Smooth muscle cell of the brain vasculature (primary cell): ENCODE data around the gene GPR137B.

ENCODE experiments used
- DNase-seq: peaks from one replicate; pipeline ENCODE4 v3.0.0-alpha.2; 2012; ENCODE audit warnings: low read depth, low spot score

Gene GPR137B

DNA sequence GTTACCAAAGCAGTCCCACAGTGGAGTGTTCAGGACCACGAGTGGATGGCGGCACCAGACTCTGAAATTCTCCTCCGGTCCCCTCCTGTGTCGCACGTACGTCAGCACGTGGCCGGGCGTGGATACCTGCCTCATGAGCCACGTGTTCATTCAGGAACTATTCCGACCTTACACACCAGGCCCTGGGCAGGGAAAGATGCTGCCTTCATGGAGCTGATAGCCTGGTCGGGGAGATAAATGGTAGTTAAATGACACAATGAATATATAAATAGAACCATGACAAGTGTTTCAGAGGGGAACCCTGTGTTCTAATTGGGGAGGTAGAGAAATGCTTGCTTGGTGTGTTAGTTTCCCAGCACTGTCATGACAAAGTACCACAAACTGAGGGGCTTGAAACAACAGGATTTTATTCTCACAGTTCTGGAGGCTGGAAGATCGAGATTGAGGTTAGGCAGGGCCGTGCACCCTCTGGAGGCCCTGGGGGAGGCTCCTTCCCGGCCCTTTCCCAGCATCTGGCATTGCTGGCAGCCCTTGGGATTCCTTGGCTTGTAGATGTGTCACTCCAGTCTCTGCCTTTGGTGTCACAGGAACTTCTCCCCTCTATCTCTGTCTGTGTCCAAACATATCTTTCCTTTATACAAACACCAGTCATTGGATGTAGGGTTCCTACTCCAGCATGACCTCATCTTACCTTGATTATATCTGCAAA lies 28.9 kb upstream of the GPR137B start:
- no peak for DNase-seq

DNA sequence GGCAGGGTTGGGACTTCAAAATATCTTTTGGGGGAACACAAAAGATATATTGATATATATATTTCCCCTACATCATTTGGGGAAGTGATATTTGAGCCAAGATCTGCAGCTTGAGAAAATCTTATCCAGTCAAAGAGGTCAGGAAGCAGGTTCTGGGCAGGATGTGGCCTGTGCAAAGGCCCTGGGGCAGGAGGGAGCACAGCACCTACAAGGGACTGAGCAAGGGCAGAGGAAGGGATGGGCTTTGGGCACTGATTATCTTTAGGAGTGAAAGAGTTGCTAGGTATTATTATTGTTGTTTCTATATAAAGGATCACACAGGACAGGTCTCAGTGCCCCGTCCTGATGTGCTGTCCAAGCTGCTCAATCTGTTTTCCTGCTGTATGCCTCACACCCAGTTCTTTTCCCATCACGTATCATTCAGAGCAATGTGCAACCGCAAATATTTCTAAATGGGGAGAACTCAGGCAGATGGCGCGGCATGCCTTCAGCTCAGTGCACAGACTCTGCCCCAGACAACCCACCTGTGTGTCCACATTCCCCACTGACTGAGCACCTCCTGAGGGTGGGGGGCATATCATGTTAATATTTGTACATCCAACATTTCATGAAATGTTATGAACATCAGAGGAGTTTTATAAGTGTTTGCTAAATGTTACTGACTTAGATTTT lies 28.1 kb upstream of the GPR137B start:
- no peak for DNase-seq

DNA sequence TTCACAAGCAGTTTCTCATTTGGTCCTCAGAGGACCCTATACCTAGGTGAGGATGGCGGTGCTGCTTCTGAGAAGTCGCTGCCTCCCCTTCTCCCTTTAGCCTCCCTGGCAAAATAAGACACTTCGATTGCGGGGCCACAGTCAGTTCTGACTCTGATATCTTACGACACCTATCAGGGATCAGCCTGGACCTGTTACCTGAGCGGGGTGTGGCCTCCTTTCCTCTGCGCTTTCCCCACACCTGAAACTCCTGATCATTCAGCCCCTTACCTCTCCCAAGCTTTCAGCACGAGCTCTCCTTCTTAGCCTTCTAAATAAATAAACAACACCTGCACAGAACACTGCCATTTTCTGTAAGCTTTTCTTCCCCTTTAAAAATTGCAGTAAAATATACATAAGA lies 24.6 kb upstream of the GPR137B start:
- DNase-seq = no peak

DNA sequence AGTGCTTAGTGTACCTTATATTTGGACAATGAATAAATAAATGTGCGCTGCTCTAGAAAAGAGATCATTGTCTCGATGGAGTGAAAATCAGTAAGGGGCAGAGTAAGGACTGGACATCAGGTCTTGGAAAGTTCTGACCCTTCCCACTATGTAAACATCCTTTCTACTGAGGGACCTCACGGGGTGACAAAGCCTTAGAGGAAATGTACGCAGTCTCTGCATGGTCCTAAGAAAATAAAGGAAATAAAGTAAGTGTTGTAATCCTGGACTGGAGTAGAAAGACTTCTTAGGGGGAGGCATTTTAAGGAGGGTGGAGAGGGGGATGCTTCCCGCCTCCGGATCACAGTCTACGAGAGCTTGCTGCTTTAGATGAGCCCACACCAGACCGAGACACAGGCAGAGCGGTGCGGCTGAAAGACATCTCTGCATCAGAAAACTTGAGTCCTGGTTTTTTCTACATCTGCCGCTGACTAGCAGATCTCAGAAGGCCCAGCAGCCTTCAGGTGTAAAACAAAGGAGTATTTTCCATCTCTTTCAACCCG lies 22.3 kb upstream of the GPR137B start:
- no peak for DNase-seq

DNA sequence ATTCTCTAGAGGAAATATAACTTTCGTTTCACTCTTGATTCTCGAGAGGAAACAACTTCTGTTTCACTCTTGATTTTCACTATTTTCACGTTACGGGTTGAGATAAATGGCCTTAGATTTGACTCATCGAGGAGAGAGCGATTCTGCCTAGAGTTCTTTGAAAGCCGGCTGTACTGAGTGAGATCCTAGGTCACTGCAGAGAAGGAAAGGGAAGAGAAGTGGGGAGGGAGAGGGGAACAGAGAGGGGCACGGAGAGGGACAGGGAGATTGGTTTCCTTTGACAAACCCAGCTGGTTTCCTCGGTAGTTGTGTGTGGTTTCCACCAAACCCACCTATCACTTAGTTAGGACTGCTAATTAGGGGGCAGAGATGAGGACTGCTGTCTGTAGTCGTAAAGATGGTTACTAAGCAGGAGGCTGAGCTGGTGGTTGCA lies 21.6 kb upstream of the GPR137B start:
- no peak for DNase-seq

DNA sequence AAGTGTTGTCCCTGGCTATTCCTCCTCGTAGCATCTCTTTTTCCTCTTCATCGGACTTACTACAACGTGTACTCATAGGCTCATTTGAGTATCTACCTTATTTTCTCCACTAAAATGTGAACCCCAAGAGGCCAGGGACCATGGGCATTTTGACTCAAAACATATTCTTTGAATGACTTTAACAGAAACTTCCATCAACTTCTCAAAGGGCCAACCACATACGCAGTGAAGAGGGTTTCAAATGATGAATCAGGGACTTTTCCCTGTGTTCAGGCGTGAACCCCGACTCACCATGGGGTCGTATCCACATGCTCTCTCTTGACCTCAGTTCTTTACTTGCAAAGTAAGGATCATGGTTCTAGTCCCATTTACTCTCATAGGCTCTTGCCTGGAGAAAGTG lies 20.2 kb upstream of the GPR137B start:
- DNase-seq = no peak

DNA sequence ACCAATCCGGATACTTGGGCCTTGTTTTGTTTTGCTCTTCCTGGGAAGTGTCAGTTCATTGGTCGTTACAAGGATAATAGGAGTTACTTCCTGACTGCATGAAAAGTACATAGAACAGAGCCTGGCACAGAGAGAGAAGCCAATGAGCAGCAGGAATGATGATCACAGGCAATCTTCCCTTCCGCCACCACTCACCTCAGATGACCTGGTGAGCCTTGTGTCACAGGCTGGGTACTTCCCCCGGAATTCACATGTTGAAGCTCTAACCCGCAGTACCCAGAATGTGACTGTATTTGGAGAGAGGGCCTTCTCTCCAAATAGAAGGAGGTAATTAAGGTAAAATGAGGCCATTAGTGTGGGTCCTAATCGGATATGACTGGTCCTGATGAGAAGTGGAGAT lies 18.8 kb upstream of the GPR137B start:
- no peak for DNase-seq

DNA sequence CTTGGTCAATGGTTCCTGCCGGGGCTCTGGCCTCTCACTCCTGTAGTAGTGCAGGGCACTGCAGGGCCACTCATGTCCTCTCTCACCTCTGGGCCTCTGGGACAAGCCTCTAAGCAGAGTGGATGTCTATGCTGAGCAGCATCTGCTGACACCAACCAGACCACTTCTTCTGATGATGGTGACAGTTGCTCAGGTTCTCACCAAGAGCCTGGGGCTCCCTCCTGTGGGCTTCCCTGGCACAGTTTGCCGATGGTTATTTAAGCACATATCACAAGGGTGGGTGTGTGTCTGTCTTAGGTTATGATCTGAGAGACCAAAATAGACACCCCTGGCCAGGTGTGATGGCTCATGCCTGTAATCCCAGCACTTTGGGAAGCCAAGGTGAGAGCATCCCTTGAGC lies 17.4 kb upstream of the GPR137B start:
- DNase-seq = no peak

DNA sequence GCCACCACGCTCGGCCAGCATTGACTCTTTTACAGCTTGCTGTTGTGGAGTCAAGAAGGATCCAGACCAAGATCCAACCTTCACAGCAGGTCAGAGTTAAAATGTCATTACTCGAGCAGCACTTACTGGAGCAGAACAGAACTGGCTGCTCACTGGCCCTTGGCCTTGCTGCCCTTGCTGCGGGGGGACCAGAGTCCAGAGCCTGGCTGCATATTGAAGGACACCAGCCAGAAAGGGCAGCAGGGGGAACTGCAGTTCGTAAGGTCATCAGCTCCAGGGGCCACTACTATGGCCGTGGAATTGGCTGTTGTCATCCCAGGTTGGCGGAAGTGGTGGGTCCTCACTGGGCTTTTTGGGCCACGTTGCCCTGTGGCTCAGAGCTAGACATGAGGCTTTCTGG lies 15.3 kb upstream of the GPR137B start:
- no peak for DNase-seq

DNA sequence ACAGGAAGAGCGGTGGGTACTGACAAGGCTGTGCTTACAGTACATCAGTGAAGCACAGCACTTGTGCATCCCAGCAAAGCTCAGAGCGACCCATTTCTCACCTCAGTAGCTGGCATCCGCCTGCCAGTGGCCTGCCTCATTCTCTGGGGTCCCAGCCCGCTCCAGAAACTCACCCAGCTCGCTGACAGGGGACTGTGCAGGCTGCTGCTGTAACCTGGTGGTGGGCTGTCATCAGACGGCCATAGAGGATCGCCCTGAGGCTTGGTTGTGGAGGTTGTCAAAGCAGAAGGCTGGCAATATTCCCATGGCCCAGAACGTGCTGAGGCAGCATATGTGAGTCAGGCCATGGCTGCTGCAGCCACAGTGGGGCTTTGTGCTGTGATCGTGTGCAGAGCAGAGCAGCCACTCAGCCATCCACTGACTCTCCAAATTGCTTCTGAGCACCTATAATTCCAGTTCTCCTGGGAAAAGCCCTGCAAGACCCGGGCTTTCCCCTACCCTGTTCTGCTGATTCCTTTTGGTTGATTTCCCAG lies 13.6 kb upstream of the GPR137B start:
- no peak for DNase-seq

DNA sequence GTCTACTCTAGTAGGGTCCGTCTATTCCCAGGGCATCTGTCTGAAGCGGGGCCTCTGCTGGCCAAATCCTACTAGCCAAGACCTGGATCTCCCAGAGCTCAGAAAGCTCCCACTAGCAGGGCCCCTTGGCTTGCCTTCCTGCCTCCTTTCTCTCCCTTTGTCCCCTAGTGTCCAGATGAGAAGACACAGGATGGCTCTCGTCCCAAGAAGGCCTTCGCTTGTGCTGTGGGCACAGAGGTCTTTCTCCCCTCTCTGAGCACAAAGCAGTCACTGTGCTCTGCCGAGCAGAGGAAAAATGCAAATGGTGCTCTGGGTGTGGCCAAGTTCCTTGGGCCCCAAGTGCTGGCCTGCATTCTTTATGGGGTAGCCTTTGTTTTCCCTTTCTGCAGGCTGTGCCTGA lies 13.0 kb upstream of the GPR137B start:
- no peak for DNase-seq

DNA sequence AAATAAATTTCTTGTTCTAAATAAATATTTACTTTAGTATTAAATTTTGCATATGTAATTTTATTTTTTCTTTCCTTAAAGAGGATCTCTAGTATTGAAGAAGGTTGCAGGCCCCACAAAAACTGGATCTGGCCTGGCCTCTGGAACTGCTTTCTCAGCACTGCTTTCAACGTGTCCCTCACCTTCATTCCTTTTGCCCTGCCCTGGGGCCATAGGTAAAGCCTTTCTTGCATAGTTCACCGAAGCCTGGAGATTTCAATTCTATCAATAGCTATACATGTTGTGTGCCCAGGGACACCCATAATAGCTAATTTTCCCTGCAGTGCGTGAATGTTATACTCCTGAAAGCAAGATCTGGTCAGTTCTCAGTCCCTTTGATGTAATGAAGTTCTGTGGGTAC lies 12.0 kb upstream of the GPR137B start:
- no peak for DNase-seq

DNA sequence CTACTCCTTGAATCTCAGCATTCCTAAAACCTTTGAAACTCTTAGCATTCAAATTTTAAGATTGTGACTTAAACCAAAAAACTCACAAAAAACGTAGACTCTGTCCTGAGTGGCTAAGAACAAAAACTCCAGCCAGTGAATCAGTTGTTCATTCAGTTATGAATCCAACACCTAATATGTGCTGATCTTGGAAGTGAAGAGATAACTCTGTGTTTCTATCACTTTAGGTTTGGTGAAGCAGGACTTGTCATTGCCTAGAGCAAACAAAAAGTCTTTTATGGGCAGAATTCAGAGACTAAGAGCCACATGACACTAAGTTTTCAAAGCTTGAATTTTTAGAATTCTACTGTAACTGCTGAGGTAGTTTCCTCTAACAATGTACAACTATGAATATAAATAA lies 10.4 kb upstream of the GPR137B start:
- no peak for DNase-seq

DNA sequence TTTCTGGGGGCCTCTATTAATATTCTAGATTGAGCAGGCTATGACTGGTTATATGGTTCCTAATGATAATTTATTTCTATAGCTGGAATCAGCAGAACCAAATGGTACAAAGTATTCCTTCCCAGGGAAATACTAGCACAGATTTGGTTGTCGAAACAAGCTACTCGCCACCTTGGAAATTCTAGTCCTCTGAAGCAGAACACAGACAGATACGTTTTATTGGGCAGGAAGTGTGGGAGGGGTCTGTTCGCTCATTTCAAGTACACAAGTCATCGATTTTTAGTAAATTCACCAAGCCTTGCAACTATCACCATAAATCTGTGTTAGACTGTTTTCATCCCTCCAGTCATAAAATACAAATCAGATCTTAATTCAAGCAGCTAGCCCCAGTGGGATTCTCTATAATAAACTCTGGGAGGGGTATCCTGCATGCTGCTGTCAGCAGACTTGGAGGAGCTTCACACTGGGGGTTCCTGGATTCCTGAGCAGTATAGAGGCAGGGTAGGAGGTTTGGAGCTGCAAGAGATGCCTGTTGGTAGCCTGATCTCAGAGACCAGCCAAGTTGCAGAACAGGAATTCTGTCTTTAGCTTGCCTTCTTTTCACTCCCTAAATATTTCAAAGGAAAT lies 9.8 kb upstream of the GPR137B start:
- no peak for DNase-seq

DNA sequence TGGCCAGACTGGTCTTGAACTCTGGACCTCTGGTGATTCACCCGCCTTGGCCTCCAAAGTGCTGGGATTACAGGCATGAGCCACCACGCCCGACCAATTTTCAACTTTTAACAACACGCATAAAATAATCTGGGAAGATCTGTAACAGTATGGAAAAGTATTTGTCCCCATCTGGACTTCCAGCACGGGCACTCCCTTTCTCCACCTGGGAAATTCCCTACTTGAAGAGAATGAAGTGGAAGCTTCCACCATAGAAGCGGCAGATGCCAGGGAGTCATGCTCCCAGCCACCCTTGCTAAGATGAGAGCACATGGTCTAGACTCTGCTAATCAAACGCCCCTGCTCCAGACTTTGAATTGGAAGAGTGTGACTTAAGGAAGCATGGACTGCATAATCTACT lies 9.0 kb upstream of the GPR137B start:
- no peak for DNase-seq

DNA sequence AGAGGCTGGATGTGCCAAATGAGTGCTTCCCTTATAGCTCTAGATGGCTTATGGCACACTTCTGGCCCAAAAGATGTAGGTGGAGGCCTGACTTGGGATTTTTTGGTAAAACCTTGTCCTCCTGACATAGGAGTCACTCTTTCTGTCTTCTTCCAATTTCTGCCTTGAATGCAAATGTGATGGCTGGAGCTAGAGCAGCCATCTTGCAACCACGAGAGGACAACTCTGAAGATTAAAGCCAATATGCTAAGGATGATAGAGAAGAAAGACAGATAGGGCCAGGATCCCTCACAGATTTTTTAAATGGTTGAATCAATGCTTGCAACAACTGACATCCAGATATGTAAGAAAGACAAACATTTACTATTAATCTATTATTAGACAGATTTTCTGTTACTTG lies 8.5 kb upstream of the GPR137B start:
- no peak for DNase-seq

DNA sequence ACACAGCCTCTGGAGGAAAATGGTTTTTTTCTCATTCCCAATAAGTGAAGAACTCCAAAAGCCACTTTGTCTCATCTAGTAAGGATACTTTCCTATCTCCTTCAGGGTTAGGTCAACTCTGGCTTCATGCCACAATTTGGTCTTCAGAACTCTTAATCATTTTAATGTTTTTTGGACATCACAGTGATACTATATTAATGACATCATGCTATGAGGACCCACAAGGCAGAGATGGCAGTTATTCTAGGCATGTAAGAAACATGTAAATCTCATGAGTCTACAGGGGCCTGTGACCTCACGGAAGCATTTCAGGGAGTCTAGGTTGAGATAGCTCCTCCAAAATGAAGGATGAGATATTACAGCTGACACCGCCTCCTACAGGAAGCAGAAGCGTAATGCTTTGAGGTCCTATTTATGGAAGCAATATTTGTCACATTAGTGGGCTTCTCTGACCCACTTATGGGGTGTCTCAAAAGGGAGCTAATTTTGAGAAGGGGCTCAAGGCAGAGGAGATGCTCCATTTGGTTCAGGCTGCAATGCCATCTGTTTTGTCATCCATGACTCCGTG lies 5.0 kb upstream of the GPR137B start:
- DNase-seq = no peak

DNA sequence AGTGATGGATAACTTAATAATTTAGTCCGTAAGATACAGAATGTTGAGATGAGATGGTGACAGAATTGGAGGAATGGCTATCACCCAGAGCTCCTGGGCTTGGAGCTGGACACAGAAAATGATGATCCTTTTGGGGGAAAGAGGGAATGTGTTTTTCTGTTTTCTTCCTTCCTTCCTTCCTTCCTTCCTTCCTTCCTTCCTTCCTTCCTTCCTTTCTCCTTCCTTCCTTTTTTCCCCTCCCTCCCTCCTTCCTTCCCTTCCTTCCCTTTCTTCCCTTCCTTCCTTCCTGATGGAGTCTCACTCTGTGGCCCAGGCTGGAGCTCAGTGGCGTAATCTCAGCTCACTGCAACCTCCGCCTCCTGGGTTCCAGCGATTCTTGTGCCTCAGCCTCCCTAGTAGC lies 2.8 kb upstream of the GPR137B start:
- DNase-seq = no peak

DNA sequence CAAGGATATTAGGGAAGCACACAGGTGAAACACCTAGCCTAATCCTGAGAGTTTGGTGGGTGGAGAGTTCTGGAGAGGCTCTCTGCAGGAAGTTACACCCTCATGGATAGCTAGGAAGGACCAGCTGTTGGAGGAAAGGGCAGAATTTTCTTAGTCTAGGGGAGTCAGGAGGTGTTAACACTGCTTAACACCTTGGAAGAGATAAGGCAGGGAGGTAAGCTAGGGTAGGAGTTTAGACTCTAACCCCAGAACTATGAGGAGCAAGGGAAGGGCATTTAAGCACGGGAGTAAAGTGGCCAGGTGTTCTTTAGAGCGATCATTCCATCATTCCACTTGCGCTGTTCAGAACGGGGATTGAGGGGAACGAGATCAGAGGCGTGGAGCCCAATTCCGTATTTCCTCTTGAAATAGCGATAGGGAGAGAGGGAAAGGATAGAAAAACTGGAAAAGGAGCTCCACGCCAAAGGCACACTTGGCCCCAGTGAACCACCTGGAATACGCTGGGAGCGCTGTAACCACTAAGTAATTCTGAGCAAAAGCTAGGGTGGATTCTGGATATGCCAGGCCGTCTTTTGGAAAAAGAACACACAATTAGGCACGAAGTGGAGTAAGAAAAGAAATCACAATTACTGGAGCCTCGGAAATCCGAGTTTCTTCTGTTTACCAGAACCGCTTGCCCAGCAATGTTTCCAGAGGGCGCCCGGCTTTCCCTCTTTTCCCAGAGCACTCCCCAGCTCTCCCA lies 1.5 kb upstream of the GPR137B start:
- no peak for DNase-seq

DNA sequence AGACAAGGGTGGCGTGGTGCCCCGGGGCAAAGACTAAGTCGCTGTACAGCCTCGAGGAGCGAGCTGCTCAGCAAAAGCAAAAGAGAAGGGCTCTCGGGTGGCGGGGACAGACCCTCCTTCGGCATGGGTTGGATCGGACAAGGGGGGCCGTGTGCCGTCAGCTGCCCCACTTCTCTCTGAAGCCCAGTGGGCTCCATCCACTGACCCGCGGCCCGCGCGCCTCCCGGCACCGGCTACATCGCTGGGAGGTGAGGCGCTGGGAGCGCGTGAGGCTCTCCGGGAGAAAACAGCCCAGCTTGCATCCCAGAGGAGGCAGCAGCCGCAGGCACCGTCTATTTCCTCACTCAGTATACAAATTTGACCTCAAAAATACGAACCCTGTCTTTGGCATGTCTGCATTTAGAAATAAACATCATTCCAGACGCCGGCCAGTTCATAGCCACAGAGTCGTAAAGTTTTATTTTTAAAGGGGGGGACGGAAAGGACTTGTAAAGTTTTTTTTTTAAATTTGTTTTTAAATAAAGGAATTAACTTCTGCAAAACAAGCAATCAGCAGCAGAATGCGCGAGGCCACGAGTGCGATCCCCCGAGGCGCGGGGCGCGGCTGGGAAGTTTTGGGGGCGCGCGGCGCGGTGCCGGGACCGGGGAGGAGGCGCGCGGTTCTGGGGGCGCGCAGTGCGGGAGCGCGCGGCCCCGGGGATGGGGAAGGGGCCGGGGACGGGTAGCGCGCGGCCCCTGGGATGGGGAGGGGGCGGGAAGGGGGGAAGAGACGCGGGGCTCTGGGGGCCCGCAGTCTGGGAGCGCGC lies 689 bp upstream of the GPR137B start:
- no peak for DNase-seq
